NCI-H2196 (cell line): ENCODE results near the gene PXDN.
A peak's percentile ranks its signal among the peaks of the same experiment; 100 is the strongest.
"Not testable (repeated sequence)": the region's sequence is repeated elsewhere in the genome, so short reads cannot be mapped to it uniquely, and the experiment has no call there.

ENCODE experiments used
- DNase-seq: peaks from one replicate; lab custom pipeline; 2025; ENCODE audit not compliant: unreplicated experiment; lab: John Stamatoyannopoulos, UW

The PXDN gene

GRCh38 chr2:1777781-1778180, 33.5 kb upstream of the PXDN start:
- DNase-seq, result no peak

DNA sequence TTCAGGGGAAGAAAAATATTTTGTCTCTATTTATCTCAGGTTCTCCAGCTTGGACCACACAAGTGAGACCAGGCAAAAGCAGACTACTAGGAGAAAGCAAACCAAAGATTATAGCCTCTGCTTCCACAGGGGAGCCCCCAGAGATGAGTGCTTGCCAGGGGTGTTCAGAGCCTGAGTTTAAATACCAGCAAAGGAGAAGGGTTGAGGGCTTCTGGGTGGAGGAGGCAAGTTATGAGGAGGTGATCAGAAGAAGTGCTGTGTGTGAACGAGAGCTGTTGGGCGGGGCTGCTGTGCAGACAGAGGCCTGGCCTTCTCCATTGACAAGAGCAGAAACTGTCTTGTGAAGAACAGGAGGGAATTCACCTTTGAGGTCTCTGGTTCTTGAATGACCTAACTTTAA, 32.8 kb upstream of the PXDN start:
- DNase-seq, result no peak

DNA sequence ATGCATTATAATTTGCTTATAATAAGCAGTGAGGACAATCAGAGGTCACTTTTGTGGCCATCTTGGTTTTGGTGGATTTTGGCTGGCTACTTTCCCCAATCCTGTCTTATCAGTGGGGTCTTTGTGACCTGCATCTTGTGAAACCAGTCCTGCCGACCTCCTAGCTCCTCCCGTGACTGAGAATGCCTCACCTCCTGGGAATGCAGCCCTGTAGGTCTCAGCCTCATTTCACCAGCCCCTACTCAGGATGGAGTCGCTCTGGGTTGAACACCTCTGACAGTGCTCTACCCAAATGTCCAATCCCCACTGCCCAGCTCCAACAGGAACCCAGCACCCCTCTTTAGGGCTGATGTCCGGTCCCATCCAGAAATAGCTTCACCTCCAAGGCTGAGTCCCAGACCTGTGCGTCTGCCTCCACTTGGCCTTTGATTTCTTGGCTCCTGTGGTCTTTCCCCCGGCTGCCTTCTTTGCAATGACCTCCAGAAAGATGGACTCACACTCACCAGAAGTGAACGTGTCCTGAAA, 31.3 kb upstream of the PXDN start:
- no peak for DNase-seq

- no peak for DNase-seq
Observed at GRCh38 chr2:1774929-1775328, 30.6 kb upstream of the PXDN start.

DNA sequence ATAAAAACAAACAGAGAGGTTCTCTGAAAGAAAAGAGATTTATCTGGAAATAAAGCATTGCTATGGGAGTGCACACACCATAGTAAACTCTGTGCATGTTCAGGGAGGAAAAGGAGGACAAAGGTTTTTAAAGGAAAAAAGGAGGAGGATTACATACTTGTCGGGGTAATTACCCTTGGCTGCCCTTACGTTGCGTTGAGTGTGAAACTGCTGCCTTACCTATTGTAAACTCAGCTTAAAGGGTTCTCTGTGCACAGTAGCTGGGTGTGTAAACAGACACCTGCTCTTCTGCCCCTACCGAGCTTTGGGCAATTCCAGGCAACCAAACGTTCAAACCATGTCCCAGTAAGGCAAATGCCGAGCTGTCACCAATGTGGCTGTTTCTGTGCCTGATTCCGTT, 29.6 kb upstream of the PXDN start:
- DNase-seq, result no peak

DNA sequence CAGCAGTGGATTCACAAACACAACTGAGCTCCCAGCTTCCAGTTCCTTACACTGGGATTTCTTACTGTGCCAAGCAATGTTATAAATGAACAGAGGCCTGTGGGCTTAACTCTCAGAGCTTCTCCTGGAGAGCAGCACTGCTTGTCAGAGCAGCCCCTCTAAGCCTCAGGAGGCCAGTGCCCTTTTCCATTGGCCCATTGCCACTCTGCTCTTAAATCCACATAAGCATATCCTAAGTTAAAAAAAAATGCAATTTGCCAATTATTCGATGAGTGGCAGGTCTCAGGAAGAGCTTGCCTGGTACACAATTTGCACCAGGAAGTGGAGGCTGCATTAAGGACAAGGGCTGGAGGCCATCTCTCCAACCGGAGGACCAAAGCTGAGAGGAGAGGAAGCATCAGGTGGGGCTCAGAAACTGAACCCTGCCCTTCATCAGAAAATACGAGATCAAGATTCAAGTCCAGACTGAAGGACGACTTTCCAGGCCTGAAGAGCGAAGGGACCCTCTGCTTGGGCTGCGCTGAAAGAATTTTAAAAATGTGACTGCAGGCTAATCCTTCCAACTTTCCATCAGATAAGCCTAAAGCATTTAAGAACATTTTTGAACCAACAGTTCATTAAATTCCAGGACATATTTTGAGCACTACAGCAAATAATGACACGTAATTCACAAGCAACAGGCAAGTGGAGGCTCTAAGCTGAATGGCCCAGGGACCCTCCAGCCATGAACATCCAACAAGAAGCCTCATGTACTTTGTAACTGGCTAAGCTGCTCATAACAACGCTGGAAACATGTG, 28.4 kb upstream of the PXDN start:
- DNase-seq, result no peak

GRCh38 chr2:1771626-1772280, 27.4 kb upstream of the PXDN start:
- DNase-seq, result no peak

- no peak for DNase-seq
Observed at GRCh38 chr2:1770566-1771380, 26.5 kb upstream of the PXDN start.

GRCh38 chr2:1769703-1770422, 25.5 kb upstream of the PXDN start:
- peak; percentile 75 for DNase-seq

DNA sequence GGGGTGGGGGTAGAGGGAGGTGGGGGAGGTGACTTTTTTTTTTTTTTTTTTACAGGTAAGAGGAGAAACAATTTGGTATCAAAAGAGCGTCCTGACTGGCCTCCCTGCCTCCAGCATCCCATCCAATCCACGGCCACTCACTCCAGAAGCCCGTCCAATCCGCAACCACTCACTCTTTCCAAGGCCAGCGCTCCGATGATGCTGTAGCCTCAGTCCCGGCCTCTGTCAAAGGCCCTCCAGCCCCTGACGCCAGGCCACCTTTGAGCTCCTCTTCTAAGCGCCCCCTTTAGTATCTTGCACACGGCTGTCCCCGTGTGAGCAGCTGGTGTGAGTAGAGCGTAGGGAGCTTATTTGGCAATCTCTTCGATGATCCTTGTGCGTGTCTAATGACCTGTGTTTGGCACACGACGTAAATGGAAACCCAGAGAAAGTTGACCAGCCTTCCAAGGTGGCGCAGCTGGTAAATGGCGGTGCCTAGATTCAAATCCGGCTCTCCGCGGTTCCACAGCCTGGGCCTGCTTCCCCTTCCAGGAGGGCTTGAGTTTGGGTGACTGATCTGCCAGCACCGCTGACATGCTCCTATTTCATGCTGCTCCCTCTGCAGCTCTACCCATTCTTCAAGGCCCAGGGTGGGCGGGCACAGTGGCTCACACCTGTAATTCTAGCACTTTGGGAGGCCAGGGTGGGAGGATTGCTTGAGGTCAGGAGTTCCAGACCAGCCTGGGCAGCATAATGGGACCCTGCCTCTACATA, 23.8 kb upstream of the PXDN start:
- no peak for DNase-seq

GRCh38 chr2:1766851-1767811, 22.8 kb upstream of the PXDN start:
- DNase-seq, result no peak

DNA sequence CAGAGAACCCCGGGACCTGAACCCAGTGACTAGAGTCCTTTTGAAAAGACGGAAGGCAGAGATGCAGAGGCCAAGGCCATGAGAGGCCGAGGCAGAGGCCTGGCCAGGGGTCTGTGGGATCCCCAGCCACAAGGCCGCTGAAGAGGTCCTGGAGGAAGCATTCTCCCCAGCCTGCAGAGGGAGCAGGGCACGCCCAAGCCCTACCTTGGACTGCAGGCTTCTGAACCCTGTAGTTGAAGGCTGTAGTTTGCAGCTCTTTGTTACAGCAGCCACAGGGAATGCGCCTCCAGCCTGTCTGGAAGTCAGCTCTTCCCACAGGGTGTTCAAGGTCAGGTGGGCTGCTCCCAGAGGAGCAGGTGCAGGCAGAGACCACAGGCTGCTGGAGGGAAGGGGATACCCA, 22.1 kb upstream of the PXDN start:
- DNase-seq, result no peak

DNA sequence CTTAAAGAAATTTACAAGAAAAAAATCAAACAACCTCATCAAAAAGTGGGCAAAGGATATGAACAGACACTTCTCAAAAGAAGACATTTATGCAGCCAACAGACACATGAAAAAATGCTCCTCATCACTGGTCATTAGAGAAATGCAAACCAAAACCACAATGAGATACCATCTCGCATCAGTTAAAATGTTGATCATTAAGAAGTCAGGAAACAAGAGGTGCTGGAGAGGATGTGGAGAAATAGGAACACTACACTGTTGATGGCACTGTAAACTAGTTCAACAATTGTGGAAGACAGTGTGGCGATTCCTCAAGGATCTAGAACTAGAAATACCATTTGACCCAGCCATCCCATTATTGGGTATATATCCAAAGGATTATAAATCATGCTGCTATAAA, 20.9 kb upstream of the PXDN start:
- not testable (repeated sequence) for DNase-seq

DNA sequence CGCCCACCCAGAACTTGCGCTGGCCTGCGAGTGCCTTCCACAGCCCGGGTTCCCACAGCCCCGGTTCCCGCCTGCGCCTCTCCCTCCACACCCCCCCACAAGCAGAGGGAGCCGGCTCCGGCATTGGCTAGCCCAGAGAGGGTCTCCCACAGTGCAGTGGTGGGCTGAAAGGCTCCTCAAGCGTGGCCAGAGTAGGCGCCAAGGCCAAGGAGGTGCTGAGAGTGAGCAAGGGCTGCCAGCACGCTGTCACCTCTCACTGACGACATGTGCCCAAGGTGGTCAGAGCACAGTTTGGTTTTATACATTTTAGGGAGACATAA, 15.3 kb upstream of the PXDN start:
- no peak for DNase-seq

GRCh38 chr2:1758774-1759610, 14.7 kb upstream of the PXDN start:
- no peak for DNase-seq

DNA sequence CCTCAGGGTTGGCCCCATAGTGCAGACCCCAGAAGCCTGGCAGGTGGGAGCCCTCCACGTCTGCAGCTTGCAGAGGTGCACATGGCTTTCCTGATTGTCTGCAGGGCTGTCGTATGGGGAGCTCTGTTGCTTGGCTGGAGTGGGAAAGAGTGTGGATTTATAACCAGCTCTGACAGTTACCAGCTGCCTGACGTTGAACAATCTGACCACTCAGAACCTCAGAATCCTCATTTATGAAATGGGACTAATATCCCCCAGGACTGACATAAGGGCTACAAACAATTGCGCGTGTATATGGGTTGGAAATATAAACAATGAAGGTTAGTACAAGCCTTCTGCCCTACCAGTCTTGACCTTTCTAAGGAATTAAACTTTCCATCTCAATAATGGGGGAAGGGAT, 13.9 kb upstream of the PXDN start:
- no peak for DNase-seq

GRCh38 chr2:1757567-1757966, 13.3 kb upstream of the PXDN start:
- DNase-seq, result no peak

DNA sequence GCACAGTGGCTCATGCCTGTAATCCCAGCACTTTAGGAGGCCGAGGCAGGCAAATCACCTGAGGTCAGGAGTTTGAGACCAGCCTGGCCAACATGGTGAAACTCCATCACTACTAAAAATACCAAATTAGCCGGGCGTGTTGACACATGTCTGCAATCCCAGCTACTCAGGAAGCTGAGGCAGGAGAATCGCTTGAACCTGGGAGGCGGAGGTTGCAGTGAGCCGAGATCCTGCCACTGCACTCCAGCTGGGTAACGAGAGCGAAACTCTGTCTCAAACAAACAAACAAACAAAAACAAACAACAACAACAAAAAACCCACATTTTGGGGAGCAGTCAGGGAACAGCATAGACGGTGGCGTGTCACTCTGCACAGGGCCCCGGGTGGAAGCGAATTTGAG, 12.8 kb upstream of the PXDN start:
- not testable (repeated sequence) for DNase-seq
